BLaER1 treated with 17β-estradiol and CSF1 and Interleukin-3, amounts not matched to agents 10 nM and 100 nM (cell line): ENCODE data around the gene EGFL8.

ENCODE experiments used
- H3K27ac ChIP-seq, 11 experiments: shearing (Covaris generic); formaldehyde crosslinking; 2 replicates each; pipeline ENCODE4 v1.8.1; 2022
- H3K27me3 ChIP-seq, 11 experiments: shearing (Covaris generic); formaldehyde crosslinking; 2 replicates each; pipeline ENCODE4 v1.8.1; 2022
- H3K36me3 ChIP-seq, 11 experiments: shearing (Covaris generic); formaldehyde crosslinking; 2 replicates each; pipeline ENCODE4 v1.8.1; 2022
- H3K4me1 ChIP-seq, 10 experiments: shearing (Covaris generic); formaldehyde crosslinking; 2 replicates each; pipeline ENCODE4 v1.8.1; 2022
- H3K4me2 ChIP-seq, 11 experiments: shearing (Covaris generic); formaldehyde crosslinking; 2 replicates each; pipeline ENCODE4 v1.8.1; 2022
- H3K4me3 ChIP-seq, 10 experiments: shearing (Covaris generic); formaldehyde crosslinking; 2 replicates each; pipeline ENCODE4 v1.8.1; 2022
- H3K9ac ChIP-seq, 11 experiments: shearing (Covaris generic); formaldehyde crosslinking; 2 replicates each; pipeline ENCODE4 v1.8.1; 2022
- H3K9me3 ChIP-seq, 11 experiments: shearing (Covaris generic); formaldehyde crosslinking; replicated peaks in 1 of 11; 2 replicates each; pipeline ENCODE4 v1.8.1; 2022
- H4K20me1 ChIP-seq, 11 experiments: shearing (Covaris generic); formaldehyde crosslinking; 2 replicates each; pipeline ENCODE4 v1.8.1; 2022
- Cebpa-rat ChIP-seq, 11 experiments: shearing (Covaris generic); IDR thresholded peaks; 2 replicates each; pipeline ENCODE4 v1.8.1; 2022

The EGFL8 gene

DNA sequence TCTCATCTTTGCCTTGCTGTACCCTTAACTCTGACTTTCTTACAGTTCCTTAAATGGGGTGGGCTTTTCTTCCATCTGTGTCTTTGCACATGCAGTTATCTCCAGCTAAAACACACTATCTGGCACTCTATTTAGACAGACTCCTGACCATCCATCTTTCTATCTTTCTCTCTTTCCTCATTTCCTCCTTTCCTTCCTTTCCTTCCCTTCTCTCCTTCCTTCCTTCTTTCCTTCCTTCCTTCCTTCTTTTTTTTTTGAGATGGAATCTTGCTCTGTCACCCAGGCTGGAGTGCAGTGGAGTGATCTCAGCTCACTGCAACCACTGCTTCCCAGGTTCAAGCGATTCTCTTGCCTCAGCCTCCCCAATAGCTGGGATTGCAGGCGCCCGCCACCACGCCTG lies 51.2 kb downstream of the EGFL8 start:
- no peaks in the 10 kb centered on the region for H3K36me3 ChIP-seq
- no peak overlapping the region for H3K9ac ChIP-seq
- H3K27me3 ChIP-seq = no peaks in the 10 kb centered on the region
- no peaks in the 10 kb centered on the region for H4K20me1 ChIP-seq
- H3K27ac ChIP-seq = no peak overlapping the region
- no peak overlapping the region for H3K4me3 ChIP-seq
- 0 out of 20 replicates have a peak, but pooled peaks cover 0 to 3% (median 0%) of the 10 kb centered on the region in 10 experiments for H3K4me1 ChIP-seq
- TF ChIP-seq Cebpa-rat (IDR thresholded peaks at IDR 0.05) = no peak
- no peaks in the 10 kb centered on the region for H3K9me3 ChIP-seq
- no peak overlapping the region for H3K4me2 ChIP-seq

GRCh38 chr6:32216285-32216684 lies 51.9 kb downstream of the EGFL8 start:
- H4K20me1 ChIP-seq = no peaks in the 10 kb centered on the region
- no peak overlapping the region for H3K9ac ChIP-seq
- 0 out of 20 replicates have a peak, but pooled peaks cover 0 to 3% (median 0%) of the 10 kb centered on the region in 10 experiments for H3K4me1 ChIP-seq
- H3K4me3 ChIP-seq = no peak overlapping the region
- H3K9me3 ChIP-seq = no peaks in the 10 kb centered on the region
- no peaks in the 10 kb centered on the region for H3K36me3 ChIP-seq
- H3K4me2 ChIP-seq = no peak overlapping the region
- TF ChIP-seq Cebpa-rat (IDR thresholded peaks at IDR 0.05) = no peak
- H3K27ac ChIP-seq = no peak overlapping the region
- no peaks in the 10 kb centered on the region for H3K27me3 ChIP-seq

DNA sequence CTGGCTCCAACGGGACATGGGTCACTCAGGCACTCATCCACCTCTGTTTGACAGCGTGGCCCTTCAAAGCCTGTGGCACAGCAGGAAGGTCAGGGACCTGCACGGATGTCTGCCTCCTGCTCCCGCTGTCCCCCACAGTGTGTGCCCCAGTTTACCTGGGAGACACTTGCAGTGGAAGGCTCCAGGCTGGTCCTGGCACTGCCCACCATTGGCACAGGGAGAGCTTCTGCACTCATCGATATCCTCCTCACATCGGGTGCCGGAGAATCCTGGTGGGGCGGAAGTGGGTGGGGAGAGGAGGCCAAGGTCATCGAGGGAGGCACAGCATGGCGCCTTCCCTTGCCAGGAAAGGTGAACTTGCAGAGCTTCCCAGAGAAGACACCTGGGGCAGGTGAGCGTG lies 52.6 kb downstream of the EGFL8 start:
- H3K9ac ChIP-seq = no peak overlapping the region
- H3K4me1 ChIP-seq = peaks cover 0 to 3% (median 0%) of the 10 kb centered on the region in 10 experiments; a peak in 1 of 20 replicates
- no peak for TF ChIP-seq Cebpa-rat (IDR thresholded peaks at IDR 0.05)

More for the DNA sequence above, 52.6 kb downstream of the EGFL8 start:
- H3K4me2 ChIP-seq = no peak overlapping the region
- H3K27ac ChIP-seq = no peak overlapping the region
- H3K4me3 ChIP-seq = no peak overlapping the region
- no peaks in the 10 kb centered on the region for H4K20me1 ChIP-seq
- no peaks in the 10 kb centered on the region for H3K9me3 ChIP-seq
- H3K27me3 ChIP-seq = no peaks in the 10 kb centered on the region
- H3K36me3 ChIP-seq = no peaks in the 10 kb centered on the region
